ENCODE measurements around the gene PAM16.

The PAM16 gene

GRCh38 chr16:4372578-4373355, 21.6 kb upstream of the PAM16 start:
- H3K27ac ChIP-seq (ENCODE audit: low read depth, low read length): no peak overlapping the region
- no peak overlapping the region for H2BK120ac ChIP-seq (ENCODE audit: low read depth, low read length)

GRCh38 chr16:4372001-4372577, 21.0 kb upstream of the PAM16 start:
- peak overlapping the region; percentile 72 for H3K9ac ChIP-seq (ENCODE audit: low read length)
- no peak for DNase-seq
- H2BK120ac ChIP-seq (ENCODE audit: low read depth, low read length): no peak overlapping the region
- H2BK15ac ChIP-seq (replicated peaks; ENCODE audit: low read depth): no peak overlapping the region
- peak overlapping the region; percentile 42 for H3K4me2 ChIP-seq (ENCODE audit: low read length)
- no peaks in the 10 kb centered on the region for H3K27me3 ChIP-seq (ENCODE audit: insufficient read depth, low read length, poor library complexity)
- H3K4me1 ChIP-seq (ENCODE audit: control insufficient read depth, low read depth, low read length): peaks cover 19% of the 10 kb centered on the region
- H3K36me3 ChIP-seq (ENCODE audit: control insufficient read depth, insufficient read depth, low read length): no peaks in the 10 kb centered on the region
- H3K79me1 ChIP-seq (ENCODE audit: low read length): peaks cover 2% of the 10 kb centered on the region
- H3K27ac ChIP-seq (ENCODE audit: low read depth, low read length): no peak overlapping the region
- peak overlapping the region; percentile 74 for H3K23ac ChIP-seq (ENCODE audit: low read length)
- no peak overlapping the region for H4K5ac ChIP-seq (ENCODE audit: low read length)
- H3K56ac ChIP-seq (ENCODE audit: low read length): peak overlapping the region; percentile 69
- H3K4ac ChIP-seq (ENCODE audit: low read depth, low read length): no peak overlapping the region
- no peak overlapping the region for H2AK5ac ChIP-seq (ENCODE audit: low read length)
- H3K79me2 ChIP-seq (ENCODE audit: control insufficient read depth, insufficient read depth, low read length): no peaks in the 10 kb centered on the region
- peak overlapping the region; percentile 42 for H3K18ac ChIP-seq (ENCODE audit: low read length)
- peak overlapping the region; percentile 42 for H3K4me3 ChIP-seq (ENCODE audit: low read length)
- H2BK5ac ChIP-seq (ENCODE audit: low read length): no peak overlapping the region
- H4K8ac ChIP-seq (ENCODE audit: low read depth, low read length): no peak overlapping the region
- no CpG with 5 or more reads among the region's 43 CpGs for WGBS (ENCODE audit: extremely low coverage, insufficient coverage, low lambda C conversion rate)

More at GRCh38 chr16:4372578-4373355, 21.6 kb upstream of the PAM16 start:
- peak; percentile 52 for DNase-seq
- Histone ChIP-seq H3K56ac (ENCODE audit: low read length) (peak overlapping the region; percentile 69), H4K8ac (ENCODE audit: low read depth, low read length) (no peak overlapping the region), H3K18ac (ENCODE audit: low read length) (no peak overlapping the region), H3K27me3 (ENCODE audit: insufficient read depth, low read length, poor library complexity) (no peaks in the 10 kb centered on the region), H3K4me2 (ENCODE audit: low read length) (peak overlapping the region; percentile 42), H3K36me3 (ENCODE audit: control insufficient read depth, insufficient read depth, low read length) (no peaks in the 10 kb centered on the region), H3K4me1 (ENCODE audit: control insufficient read depth, low read depth, low read length) (peaks cover 24% of the 10 kb centered on the region), H3K9ac (ENCODE audit: low read length) (peak overlapping the region; percentile 72), H2BK15ac (replicated peaks; ENCODE audit: low read depth) (no peak overlapping the region), H3K79me2 (ENCODE audit: control insufficient read depth, insufficient read depth, low read length) (no peaks in the 10 kb centered on the region), H2BK5ac (ENCODE audit: low read length) (no peak overlapping the region), H3K79me1 (ENCODE audit: low read length) (peaks cover 2% of the 10 kb centered on the region), H3K4me3 (ENCODE audit: low read length) (no peak overlapping the region), H3K4ac (ENCODE audit: low read depth, low read length) (no peak overlapping the region), H2AK5ac (ENCODE audit: low read length) (no peak overlapping the region), H3K23ac (ENCODE audit: low read length) (peak overlapping the region; percentile 7), H4K5ac (ENCODE audit: low read length) (no peak overlapping the region)
- WGBS (ENCODE audit: extremely low coverage, insufficient coverage, low lambda C conversion rate): no CpG with 5 or more reads among the region's 10 CpGs

- Histone ChIP-seq H3K79me1 (ENCODE audit: low read length) (no peaks in the 10 kb centered on the region), H3K4ac (ENCODE audit: low read depth, low read length) (no peak within 1 kb of the TSS), H2BK120ac (ENCODE audit: low read depth, low read length) (no peak within 1 kb of the TSS), H4K8ac (ENCODE audit: low read depth, low read length) (no peak within 1 kb of the TSS), H3K4me3 (ENCODE audit: low read length) (peak within 1 kb of the TSS; percentile 42), H2BK5ac (ENCODE audit: low read length) (no peak within 1 kb of the TSS), H3K18ac (ENCODE audit: low read length) (peak within 1 kb of the TSS; percentile 42), H3K4me1 (ENCODE audit: control insufficient read depth, low read depth, low read length) (peaks cover 16% of the 10 kb centered on the region), H3K56ac (ENCODE audit: low read length) (peak within 1 kb of the TSS; percentile 69), H3K23ac (ENCODE audit: low read length) (peak within 1 kb of the TSS; percentile 74), H3K79me2 (ENCODE audit: control insufficient read depth, insufficient read depth, low read length) (no peaks in the 10 kb centered on the region), H3K4me2 (ENCODE audit: low read length) (peak within 1 kb of the TSS; percentile 42), H4K5ac (ENCODE audit: low read length) (no peak within 1 kb of the TSS), H2BK15ac (replicated peaks; ENCODE audit: low read depth) (no peak within 1 kb of the TSS), H3K9ac (ENCODE audit: low read length) (peak within 1 kb of the TSS; percentile 72), H2AK5ac (ENCODE audit: low read length) (no peak within 1 kb of the TSS), H3K27ac (ENCODE audit: low read depth, low read length) (no peak within 1 kb of the TSS), H3K36me3 (ENCODE audit: control insufficient read depth, insufficient read depth, low read length) (no peaks in the 10 kb centered on the region), H3K27me3 (ENCODE audit: insufficient read depth, low read length, poor library complexity) (no peaks in the 10 kb centered on the region)
- peak; percentile 78 for DNase-seq
- WGBS (ENCODE audit: extremely low coverage, insufficient coverage, low lambda C conversion rate): no CpG with 5 or more reads among the region's 50 CpGs
Measured at GRCh38 chr16:4371357-4372000, 20.4 kb upstream of the PAM16 start, which contains the start of gene VASN. VASN (plus strand) TSS chr16:4371848; CDS start chr16:4380878, 9,030 bp downstream.

GRCh38 chr16:4370570-4371356, 19.6 kb upstream of the PAM16 start:
- Histone ChIP-seq H3K27ac (ENCODE audit: low read depth, low read length) (no peak overlapping the region), H2BK15ac (replicated peaks; ENCODE audit: low read depth) (no peak overlapping the region), H3K18ac (ENCODE audit: low read length) (no peak overlapping the region), H3K79me1 (ENCODE audit: low read length) (no peaks in the 10 kb centered on the region), H3K9ac (ENCODE audit: low read length) (no peak overlapping the region), H3K4me3 (ENCODE audit: low read length) (no peak overlapping the region), H2AK5ac (ENCODE audit: low read length) (no peak overlapping the region), H4K5ac (ENCODE audit: low read length) (no peak overlapping the region), H3K79me2 (ENCODE audit: control insufficient read depth, insufficient read depth, low read length) (no peaks in the 10 kb centered on the region), H3K56ac (ENCODE audit: low read length) (no peak overlapping the region), H3K27me3 (ENCODE audit: insufficient read depth, low read length, poor library complexity) (no peaks in the 10 kb centered on the region), H3K4me1 (ENCODE audit: control insufficient read depth, low read depth, low read length) (peaks cover 14% of the 10 kb centered on the region), H2BK120ac (ENCODE audit: low read depth, low read length) (no peak overlapping the region), H3K4me2 (ENCODE audit: low read length) (no peak overlapping the region), H3K36me3 (ENCODE audit: control insufficient read depth, insufficient read depth, low read length) (no peaks in the 10 kb centered on the region), H4K8ac (ENCODE audit: low read depth, low read length) (no peak overlapping the region), H3K23ac (ENCODE audit: low read length) (no peak overlapping the region), H2BK5ac (ENCODE audit: low read length) (no peak overlapping the region), H3K4ac (ENCODE audit: low read depth, low read length) (no peak overlapping the region)
- DNase-seq: no peak
- no CpG with 5 or more reads among the region's 14 CpGs for WGBS (ENCODE audit: extremely low coverage, insufficient coverage, low lambda C conversion rate)

GRCh38 chr16:4370151-4370550, 19.0 kb upstream of the PAM16 start:
- no peak overlapping the region for H2AK5ac ChIP-seq (ENCODE audit: low read length)
- peaks cover 14% of the 10 kb centered on the region for H3K4me1 ChIP-seq (ENCODE audit: control insufficient read depth, low read depth, low read length)
- H3K27me3 ChIP-seq (ENCODE audit: insufficient read depth, low read length, poor library complexity): no peaks in the 10 kb centered on the region
- no peak overlapping the region for H3K27ac ChIP-seq (ENCODE audit: low read depth, low read length)
- no peak overlapping the region for H3K56ac ChIP-seq (ENCODE audit: low read length)
- no peak overlapping the region for H2BK120ac ChIP-seq (ENCODE audit: low read depth, low read length)
- no peaks in the 10 kb centered on the region for H3K36me3 ChIP-seq (ENCODE audit: control insufficient read depth, insufficient read depth, low read length)
- H3K79me1 ChIP-seq (ENCODE audit: low read length): no peaks in the 10 kb centered on the region
- no peak overlapping the region for H3K23ac ChIP-seq (ENCODE audit: low read length)
- no peak overlapping the region for H3K4me2 ChIP-seq (ENCODE audit: low read length)
- no peak overlapping the region for H4K5ac ChIP-seq (ENCODE audit: low read length)
- no peak overlapping the region for H2BK5ac ChIP-seq (ENCODE audit: low read length)
- H3K9ac ChIP-seq (ENCODE audit: low read length): no peak overlapping the region
- H3K4me3 ChIP-seq (ENCODE audit: low read length): no peak overlapping the region
- no peak overlapping the region for H3K18ac ChIP-seq (ENCODE audit: low read length)
- WGBS (ENCODE audit: extremely low coverage, insufficient coverage, low lambda C conversion rate): no CpG with 5 or more reads among the region's 3 CpGs
- H3K4ac ChIP-seq (ENCODE audit: low read depth, low read length): no peak overlapping the region
- DNase-seq: no peak
- no peaks in the 10 kb centered on the region for H3K79me2 ChIP-seq (ENCODE audit: control insufficient read depth, insufficient read depth, low read length)
- H4K8ac ChIP-seq (ENCODE audit: low read depth, low read length): no peak overlapping the region
- no peak overlapping the region for H2BK15ac ChIP-seq (replicated peaks; ENCODE audit: low read depth)

Measured in mesendoderm (in vitro differentiated cells).